ENCODE results near the gene ZBTB11. TPM values are rescaled to one million over a fixed set of nuclear protein-coding genes. Genes with fewer than 3 reads are reported as not detected.

The ZBTB11 gene
- total and polyA plus RNA-seq, 2 donors (not counting 3 experiments of a cell fraction or from before 2014, with no cell fraction given): 4.2 to 15.8 TPM

DNA sequence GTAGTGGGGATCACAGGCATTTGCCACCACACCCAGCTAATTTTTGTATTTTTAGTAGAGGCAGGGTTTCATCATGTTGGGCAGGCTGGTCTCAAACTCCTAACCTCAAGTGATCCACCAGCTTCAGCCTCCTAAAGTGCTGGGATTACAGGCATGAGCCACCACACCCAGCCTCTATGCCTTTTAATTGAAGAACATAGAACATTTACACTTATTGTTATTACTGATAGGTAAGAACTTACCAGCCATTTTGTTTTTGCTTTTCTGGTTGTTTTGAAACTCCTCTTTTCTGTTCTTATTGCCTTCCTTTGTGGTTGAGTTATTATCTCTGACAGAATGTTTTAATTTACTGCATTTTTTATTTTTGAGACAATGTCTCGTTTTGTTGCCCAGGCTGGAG, 73.7 kb downstream of the ZBTB11 start:
- no peak for TF ChIP-seq JUN (IDR thresholded peaks at IDR 0.05; ENCODE audit: borderline replicate concordance, insufficient read depth, insufficient read length, low read depth)
- TF ChIP-seq, protein P1, sequence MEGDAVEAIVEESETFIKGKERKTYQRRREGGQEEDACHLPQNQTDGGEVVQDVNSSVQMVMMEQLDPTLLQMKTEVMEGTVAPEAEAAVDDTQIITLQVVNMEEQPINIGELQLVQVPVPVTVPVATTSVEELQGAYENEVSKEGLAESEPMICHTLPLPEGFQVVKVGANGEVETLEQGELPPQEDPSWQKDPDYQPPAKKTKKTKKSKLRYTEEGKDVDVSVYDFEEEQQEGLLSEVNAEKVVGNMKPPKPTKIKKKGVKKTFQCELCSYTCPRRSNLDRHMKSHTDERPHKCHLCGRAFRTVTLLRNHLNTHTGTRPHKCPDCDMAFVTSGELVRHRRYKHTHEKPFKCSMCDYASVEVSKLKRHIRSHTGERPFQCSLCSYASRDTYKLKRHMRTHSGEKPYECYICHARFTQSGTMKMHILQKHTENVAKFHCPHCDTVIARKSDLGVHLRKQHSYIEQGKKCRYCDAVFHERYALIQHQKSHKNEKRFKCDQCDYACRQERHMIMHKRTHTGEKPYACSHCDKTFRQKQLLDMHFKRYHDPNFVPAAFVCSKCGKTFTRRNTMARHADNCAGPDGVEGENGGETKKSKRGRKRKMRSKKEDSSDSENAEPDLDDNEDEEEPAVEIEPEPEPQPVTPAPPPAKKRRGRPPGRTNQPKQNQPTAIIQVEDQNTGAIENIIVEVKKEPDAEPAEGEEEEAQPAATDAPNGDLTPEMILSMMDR (IDR thresholded peaks at IDR 0.05; ENCODE audit: extremely low read depth in 1 of 2, insufficient read depth in 1 of 2, low read depth in 1 of 2, low read length in 2 of 2): no peak
- no peak for TF ChIP-seq FOS (IDR thresholded peaks at IDR 0.05; ENCODE audit: borderline replicate concordance, insufficient read depth, low read length)
- TF ChIP-seq GATA2 (IDR thresholded peaks at IDR 0.05; ENCODE audit: insufficient read depth, insufficient read length, low read depth, low read length): no peak
- no peak for TF ChIP-seq POLR2AphosphoS5 (IDR thresholded peaks at IDR 0.05; ENCODE audit: insufficient read depth, low read depth, low read length)
- no peak for TF ChIP-seq EZH2 (IDR thresholded peaks at IDR 0.05; ENCODE audit: borderline replicate concordance, low read depth, low read length, severe bottlenecking)
- no peak for TF ChIP-seq POLR2A (IDR thresholded peaks at IDR 0.05; ENCODE audit: low read depth, low read length)
- TF ChIP-seq, protein P2, sequence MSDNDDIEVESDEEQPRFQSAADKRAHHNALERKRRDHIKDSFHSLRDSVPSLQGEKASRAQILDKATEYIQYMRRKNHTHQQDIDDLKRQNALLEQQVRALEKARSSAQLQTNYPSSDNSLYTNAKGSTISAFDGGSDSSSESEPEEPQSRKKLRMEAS (IDR thresholded peaks at IDR 0.05; ENCODE audit: insufficient read depth, insufficient read length): no peak
- TF ChIP-seq MYC (IDR thresholded peaks at IDR 0.05; ENCODE audit: low read depth, low read length): no peak
- Histone ChIP-seq H3K4me3 (replicated peaks in 1 of 3; ENCODE audit: insufficient read depth in 1 of 3, low read depth in 1 of 3, low read length in 3 of 3) (no peak overlapping the region), H3K9me1 (replicated peaks; ENCODE audit: control insufficient read depth, extremely low read depth, insufficient read depth, low read length) (no peaks in the 10 kb centered on the region), H3K36me3 (ENCODE audit: control insufficient read depth in 2 of 2, extremely low read depth in 1 of 2, insufficient read depth in 2 of 2, low read length in 2 of 2) (no peaks in the 10 kb centered on the region), H3K27me3 (ENCODE audit: control insufficient read depth in 2 of 2, insufficient read depth in 2 of 2, low read length in 2 of 2) (no peaks in the 10 kb centered on the region), H3K9ac (replicated peaks; ENCODE audit: extremely low read depth, insufficient read depth, low read length) (no peak overlapping the region), H3K4me2 (ENCODE audit: insufficient read depth, low read length) (no peak overlapping the region), H3K9me3 (replicated peaks; ENCODE audit: control insufficient read depth, insufficient read depth, low read length) (no peaks in the 10 kb centered on the region), H3K4me1 (ENCODE audit: control insufficient read depth, extremely low read depth, insufficient read depth, low read length) (no peaks in the 10 kb centered on the region), H4K20me1 (replicated peaks; ENCODE audit: control insufficient read depth, extremely low read depth, insufficient read depth, low read length) (no peaks in the 10 kb centered on the region), H3K79me2 (ENCODE audit: control insufficient read depth, insufficient read depth, low read length) (no peaks in the 10 kb centered on the region), H2AFZ (ENCODE audit: low read depth, low read length) (no peak overlapping the region), H3K27ac (ENCODE audit: insufficient read depth, low read depth, low read length) (no peak overlapping the region)
- dilution Hi-C loops (cut with MboI; ENCODE audit: extremely low pct_ligation_motif_present, low sequenced_read_pairs) (no loop called here), intact Hi-C loops (cut with micrococcal nuclease) (no loop called here)
- ChIA-PET CTCF (no interaction called here), POLR2A (no interaction called here)
- no peak for FAIRE-seq
- no TSS peak for BruUV-seq (replicated peaks)
- no peak for DNase-seq (ENCODE audit: low read depth, low spot score)

Measured in endothelial cell of umbilical vein (primary cell).